ENCODE measurements around the gene LRRC55.

GRCh38 chr11:57237204-57237681 lies 55.5 kb downstream of the LRRC55 start, which contains the start of gene APLNR:
- TF ChIP-seq, protein P1, sequence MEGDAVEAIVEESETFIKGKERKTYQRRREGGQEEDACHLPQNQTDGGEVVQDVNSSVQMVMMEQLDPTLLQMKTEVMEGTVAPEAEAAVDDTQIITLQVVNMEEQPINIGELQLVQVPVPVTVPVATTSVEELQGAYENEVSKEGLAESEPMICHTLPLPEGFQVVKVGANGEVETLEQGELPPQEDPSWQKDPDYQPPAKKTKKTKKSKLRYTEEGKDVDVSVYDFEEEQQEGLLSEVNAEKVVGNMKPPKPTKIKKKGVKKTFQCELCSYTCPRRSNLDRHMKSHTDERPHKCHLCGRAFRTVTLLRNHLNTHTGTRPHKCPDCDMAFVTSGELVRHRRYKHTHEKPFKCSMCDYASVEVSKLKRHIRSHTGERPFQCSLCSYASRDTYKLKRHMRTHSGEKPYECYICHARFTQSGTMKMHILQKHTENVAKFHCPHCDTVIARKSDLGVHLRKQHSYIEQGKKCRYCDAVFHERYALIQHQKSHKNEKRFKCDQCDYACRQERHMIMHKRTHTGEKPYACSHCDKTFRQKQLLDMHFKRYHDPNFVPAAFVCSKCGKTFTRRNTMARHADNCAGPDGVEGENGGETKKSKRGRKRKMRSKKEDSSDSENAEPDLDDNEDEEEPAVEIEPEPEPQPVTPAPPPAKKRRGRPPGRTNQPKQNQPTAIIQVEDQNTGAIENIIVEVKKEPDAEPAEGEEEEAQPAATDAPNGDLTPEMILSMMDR (IDR thresholded peaks at IDR 0.05): no peak
- TF ChIP-seq POLR2AphosphoS5 (IDR thresholded peaks at IDR 0.05): no peak
